Measurements from ENCODE around the gene GMDS.

The GMDS gene

DNA sequence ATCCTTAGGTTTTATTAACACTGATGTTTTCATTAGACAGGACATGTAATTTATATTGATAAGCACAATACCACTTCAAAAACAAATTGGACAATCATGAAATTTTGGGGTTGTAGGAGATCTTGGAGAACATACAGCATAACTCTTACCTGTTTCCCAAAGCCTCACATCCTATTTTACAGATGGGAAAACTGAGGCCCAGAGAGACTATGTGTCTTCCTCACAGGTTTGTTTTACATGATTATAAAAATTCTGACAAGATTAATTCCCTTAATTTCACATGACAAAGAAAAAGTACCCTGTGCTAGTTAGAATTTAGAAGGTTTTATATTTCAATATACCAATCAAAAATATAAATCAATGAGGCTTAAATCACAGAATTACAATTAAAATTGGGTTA is 145.5 kb downstream of the GMDS start:
- DNase-seq (ENCODE audit: low spot score): no peak

DNA sequence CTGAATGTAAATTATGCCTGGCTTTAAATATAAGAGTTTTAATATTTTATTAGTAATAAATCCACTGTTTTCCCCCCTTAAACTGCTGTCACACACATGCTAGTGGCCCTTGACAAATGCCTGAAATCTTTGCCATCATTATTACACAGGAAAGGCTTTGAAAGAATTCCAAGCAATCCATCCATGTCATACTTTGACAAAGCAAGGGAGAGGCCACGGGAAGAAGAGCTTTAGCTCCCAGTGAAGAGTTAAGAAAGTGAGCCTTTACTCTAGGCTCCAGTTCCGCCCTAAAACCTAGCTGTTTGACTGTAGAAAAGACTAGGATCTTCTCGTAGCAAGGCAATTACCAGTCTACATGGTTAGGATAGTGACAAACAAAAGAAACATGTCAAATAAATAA is 147.9 kb downstream of the GMDS start:
- no peak for DNase-seq (ENCODE audit: low spot score)

DNA sequence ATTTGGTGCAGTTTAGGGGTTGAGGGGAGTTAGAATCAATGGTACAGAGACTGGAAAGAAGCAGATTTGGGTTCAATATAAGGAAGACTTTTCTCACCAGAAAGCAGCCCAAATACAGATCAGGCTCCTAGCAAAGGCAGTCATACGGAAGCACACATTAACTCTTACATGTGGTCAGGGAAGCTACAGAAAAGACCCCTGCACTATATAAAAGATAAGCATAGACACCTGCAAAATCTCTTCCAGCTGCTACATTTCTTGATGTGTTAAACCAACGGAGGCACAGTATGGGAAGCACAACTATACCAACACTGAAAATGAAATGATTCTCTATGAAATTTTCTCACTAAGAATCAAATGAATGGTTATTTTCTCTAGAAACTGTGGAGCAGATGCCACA is 150.8 kb downstream of the GMDS start:
- no peak for DNase-seq (ENCODE audit: low spot score)

DNA sequence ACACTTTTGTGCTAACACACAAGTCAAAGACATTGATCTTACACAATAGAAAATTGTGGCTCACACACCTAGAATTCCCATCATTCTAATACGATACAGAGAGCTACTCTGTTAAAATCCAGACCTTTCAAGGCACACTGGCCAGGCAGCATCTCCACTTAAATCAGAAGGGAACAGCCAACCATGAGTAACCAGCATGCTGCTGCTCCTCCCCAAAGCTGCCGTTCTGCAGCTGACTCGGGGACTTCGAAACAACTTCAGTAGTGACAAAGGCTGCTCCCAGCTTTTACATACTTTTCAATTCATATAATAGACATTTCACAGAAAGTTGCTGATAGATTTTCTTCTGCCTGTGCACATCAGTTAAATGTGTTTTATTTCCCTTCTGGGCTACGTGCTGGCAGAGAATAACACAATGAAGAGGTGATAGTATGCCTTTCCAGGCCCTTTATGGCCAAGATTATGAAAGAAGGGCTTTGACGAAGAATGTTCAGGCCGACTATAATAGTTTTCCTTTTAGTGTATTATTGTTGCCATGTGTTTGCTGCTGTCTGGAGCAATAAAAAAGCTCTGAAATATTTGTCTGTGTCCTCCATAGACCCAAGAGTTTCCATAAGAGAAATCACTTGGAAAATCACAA is 159.0 kb downstream of the GMDS start:
- DNase-seq (ENCODE audit: low spot score): no peak

DNA sequence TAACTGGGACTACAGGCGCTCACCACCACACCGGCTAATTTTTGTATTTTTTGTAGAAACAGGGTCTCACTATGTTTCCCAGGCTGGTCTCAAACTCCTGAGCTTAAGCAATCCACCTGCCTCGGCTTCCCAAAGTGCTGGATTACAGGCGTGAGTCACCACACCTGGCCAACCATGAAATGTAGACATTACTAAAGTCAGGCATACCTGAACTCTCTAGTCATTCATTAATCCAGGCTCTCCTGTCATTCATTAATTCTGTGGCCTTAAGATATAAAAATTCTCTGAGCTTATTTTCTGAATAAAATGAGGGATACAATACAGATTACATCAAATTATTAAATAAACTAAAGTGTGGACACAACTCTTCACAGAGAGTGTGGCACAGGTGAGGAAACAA is 159.7 kb downstream of the GMDS start:
- no peak for DNase-seq (ENCODE audit: low spot score)

DNA sequence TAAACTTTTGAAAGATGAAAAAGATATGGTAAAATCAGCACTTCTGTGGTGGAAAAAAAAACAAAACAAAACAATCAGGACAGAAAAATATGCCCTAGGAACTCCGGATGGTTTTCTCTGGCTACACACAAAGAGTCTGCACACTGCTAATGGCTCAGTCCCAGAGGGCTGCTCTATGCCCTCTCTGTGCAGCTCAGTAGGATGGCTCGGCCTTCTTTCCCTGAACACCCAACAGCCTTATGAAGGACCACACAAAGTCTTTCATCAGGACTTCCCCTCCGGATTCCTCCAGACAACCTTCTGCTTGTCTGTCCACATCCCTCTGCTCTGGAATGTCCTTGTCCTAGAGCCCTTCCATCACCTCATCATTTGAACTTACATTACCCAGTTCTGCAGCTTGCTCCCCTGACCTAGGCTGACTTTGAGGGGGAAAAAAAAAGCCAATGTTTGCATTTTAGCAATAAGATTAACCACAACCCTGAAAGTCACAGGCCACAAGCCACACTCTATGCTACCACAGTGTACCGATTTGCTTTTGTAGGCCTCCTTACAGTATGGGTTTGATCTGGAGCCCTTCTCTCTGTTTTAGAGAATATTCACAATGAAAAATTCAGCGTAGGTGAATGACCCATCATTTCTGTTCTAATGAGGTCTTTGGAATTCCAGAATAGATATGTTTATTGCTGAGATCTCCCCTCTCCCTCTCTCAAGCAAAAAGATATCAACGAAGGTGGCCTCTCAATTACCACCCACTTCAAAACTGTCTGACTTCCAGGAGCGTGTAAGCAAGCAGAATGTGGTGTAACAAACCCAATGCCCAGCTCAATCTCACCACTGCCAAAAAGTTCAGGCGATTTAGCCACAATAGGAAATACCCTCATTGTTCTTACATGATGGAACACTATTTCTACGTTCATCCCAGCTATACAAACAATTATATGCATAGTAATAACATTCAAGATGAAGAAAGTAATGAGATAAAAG is 164.0 kb downstream of the GMDS start:
- DNase-seq (ENCODE audit: low spot score): no peak

DNA sequence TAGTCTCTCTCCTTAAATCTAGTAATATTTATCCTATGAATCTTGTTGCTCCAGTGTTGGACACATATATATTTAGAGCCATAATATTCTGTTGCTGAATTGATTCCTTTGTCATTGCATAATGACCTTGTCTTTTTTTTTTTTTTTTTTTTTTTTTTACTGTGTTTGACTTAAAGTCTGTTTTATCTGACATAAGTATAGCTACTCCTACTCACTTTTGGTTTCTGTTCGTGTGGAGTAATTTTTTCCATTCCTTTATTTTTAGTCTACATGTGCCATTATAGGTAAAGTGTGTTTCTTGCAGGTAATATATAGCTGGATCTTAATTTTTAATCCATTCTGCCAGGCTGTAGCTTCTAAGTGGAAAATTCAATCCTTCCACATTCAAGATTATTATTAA is 166.5 kb downstream of the GMDS start:
- DNase-seq (ENCODE audit: low spot score): no peak

DNA sequence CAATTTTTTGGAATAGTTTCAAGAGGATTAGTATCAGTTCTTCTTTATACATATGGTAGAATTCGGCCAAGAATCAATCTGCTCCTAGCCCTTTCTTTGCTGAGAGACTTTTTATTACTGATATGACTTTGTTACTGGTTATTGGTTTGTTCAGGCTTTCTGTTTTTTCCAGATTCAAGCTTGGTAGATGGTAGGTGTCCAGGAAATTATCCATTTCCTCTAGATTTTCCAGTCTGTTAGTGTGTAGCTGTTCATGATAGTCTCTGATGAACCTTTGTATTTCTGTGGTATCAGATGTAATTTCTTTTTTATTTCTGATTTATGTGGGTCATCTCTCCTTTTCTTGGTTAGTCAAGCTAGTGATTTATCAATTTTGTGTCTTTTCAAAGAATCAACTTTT is 167.6 kb downstream of the GMDS start:
- no peak for DNase-seq (ENCODE audit: low spot score)

DNA sequence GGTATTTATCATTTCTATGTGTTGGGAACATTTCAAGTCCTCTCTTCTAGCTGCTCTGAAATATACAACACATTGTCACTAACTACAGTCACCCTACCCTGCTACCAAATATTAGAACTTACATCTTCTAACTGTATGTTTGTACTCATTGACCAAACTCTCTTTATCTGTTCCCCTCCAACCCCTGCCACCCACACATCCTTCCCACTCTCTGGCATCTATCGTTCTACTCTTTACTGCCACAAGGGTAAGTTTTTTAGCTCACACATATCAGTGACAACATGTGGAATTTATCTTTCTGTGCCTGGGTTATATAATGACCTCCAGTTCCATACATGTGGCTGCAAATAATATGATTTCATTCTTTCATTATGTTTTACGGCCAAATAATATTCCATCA is 171.9 kb downstream of the GMDS start:
- no peak for DNase-seq (ENCODE audit: low spot score)

DNA sequence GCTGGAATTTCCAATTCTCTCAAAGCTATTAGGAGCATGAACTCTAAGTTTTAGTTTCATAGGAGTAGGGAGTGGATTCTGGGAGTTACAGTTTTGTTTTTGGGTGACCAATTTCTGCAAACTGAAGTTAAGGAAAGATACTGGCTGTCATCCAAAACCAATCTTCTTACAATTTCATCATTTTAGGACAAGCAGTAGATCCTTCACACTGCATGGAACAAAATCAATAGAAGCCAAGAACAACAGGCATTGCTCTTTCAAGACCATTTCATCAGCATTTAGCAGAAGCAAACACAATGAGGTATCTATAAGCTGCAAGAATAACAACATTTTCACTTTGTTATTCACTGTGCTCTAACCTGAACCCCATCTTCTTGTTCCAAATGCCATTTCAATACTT is 173.0 kb downstream of the GMDS start:
- DNase-seq (ENCODE audit: low spot score): no peak

DNA sequence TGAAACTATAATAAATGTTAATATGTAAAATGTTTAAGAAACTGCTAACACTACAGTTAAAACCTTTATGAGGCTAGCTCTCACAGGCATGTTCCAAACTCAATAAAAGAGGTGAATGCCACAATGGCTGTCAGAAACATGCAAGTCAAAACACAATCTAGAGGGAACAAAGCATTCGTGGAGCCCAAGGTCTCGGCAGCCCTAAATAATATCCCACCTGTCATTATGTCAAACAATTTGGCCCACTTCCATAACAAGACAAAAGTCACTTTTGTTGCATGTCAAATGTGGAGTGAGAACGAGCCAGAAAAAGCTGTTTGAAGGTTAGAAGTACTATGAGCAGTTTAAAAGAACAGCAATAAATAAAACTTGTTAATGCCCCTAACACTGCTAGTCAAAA is 181.9 kb downstream of the GMDS start:
- DNase-seq (ENCODE audit: low spot score): no peak

DNA sequence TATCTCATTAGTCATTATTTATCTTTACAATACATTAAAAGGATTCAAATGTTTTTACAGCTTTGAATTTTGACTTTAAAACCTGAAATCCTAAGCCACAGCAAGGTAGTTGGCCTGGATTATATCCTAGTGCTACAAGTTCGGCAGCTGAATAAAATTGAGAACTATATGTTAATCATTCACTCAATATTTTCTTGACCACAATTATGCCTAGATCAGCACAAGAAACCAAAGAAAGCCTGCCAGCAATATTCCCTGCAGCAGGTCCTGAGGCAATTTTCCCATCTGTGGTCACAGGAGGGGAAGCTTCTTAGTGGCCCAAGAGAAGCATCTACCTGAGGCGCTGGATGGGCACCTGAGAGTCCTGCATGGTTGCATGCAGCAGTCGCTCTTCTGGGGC is 183.5 kb downstream of the GMDS start:
- DNase-seq (ENCODE audit: low spot score): no peak

DNA sequence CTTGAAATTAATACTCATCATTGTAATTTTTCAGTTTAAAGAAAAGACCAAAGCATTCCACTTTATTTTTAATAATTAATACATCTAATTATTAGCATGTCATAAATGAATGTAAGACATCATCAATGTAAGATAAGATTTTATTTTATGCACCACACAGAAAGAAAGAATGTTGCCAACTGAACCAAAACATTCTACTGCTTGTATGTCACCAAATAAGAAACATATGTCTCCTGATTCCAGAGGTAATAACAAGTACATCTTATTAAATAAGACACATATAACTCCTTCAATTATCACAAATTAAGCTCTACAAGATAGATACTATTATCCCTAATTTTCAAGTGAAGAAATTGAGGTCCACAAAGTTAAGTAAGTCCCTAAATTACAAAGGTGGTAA is 189.5 kb downstream of the GMDS start:
- DNase-seq (ENCODE audit: low spot score): no peak

DNA sequence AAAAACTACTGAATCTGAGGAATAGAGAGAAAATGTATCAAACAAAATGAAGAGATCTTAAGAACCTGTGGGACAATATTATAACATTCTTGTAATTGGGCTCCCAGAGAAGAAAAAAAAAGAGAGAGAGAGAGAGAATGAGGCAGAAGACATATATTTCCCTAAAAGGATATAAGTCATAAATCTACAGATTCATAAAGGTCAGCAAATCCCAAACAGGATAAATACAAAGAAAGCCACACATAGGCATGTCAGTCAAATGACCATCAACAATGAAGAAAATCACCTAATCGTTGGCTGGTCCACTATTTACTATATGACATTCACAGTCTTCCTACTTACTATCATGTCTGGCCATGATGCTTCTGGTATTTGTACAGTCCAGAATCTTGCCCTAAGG is 190.3 kb downstream of the GMDS start:
- no peak for DNase-seq (ENCODE audit: low spot score)

DNA sequence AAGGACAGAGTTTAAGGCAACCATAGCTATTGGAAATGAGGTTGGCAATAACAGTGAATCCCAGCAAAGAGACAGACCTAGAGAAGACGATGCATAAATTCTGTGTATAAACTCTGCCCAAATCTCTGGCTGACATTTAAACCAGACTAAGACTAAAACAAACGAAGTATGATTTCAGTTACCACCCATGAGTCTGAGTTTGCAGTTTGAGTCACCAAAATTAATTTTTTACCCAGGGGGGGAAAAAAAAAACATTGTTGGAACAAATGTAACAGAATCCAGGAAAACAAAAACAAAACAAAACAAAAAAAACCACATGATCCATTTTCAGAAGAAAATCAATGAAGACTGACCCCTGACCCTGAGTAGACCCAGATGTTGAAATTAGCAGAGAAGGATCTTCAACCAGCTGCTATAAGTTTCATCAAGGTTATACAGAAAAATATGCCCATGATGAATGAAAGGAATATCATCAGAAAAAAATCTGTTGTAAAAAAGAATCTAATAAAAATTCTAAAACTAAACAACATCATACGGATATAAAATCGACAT is 190.8 kb downstream of the GMDS start:
- DNase-seq (ENCODE audit: low spot score): no peak

DNA sequence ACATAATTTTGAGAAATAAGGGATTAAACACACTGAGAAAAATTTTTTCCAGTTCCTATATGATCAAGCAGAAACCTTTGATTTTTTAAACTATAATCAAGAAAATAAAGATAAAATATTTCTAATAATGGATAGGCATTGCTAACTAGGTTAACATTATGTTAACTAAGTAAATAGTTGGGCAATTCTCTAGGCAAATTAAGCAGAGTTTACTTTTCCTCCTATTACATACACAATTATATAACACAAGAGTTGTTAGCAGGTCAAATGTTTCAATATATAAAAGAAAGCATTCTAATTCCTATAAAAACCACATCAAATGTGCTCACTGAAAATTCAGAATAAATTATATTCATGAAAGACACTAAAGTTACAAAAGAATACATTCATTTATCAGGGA is 191.7 kb downstream of the GMDS start:
- no peak for DNase-seq (ENCODE audit: low spot score)

DNA sequence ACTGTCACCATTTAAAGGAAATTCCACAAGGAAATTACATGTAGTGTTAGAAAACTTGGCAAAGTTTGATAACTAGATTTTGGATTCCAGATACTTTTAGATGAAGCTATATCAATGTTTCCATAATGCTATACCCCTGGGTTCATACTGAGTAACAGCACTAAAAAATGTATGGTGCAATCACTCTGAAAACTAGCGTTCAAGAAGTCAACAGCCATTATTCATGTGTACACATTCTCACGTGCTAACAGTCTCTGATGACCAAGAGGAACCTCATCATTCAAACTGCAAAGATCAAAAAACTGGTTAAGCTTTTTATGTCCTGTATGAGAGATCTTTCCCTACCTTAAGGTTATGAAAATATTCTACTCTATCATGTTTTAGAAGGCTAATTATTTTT is 197.6 kb downstream of the GMDS start:
- no peak for DNase-seq (ENCODE audit: low spot score)

DNA sequence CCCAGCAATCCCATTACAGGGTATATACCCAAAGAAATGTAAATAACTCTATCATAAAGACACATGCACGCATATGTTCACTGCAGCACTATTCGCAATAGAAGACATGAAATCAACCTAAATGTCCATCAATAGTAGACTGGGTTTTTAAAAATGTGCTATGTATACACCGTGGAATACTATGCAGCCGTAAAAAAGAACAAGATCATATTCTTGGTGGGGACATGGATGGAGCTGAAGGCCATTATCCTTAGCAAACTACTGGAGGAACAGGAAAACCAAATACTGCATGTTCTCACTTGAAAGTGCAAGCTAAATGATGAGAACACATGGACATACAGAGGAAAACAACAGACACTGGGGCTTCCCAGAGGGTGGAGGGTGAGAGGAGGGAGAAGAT is 201.2 kb downstream of the GMDS start:
- no peak for DNase-seq (ENCODE audit: low spot score)

DNA sequence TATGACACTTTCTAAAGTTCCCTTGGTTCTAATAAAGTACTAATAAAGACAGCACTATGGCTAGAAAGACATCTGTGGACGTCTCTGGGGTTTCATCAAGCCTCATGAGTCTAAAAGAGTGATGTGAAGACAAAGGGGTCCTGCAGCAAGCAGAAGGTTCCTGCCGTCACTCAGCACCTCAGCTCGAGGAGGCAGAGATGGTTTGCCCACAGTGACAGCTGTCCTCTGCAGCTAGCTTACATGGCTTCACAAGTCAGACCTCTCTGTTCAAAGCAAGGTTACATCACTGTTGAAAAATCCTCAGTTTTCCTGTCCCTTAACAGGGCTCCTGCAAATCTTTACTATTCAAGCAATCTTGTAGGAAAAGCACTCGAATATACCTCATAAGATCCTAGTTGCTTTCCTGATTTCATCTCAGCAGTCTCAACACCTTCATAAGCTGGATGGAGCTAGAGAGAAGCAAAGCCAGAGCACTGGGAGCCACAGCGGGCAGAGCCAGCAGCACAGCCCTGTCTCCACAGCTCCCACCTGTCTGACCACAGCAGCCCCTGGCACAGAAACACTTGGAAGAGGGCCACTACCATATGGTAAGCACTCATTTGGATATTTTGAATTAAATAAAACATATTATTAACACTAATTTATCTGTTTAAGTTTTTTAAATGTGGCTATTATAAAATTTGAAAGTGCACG is 202.3 kb downstream of the GMDS start:
- DNase-seq (ENCODE audit: low spot score): no peak

DNA sequence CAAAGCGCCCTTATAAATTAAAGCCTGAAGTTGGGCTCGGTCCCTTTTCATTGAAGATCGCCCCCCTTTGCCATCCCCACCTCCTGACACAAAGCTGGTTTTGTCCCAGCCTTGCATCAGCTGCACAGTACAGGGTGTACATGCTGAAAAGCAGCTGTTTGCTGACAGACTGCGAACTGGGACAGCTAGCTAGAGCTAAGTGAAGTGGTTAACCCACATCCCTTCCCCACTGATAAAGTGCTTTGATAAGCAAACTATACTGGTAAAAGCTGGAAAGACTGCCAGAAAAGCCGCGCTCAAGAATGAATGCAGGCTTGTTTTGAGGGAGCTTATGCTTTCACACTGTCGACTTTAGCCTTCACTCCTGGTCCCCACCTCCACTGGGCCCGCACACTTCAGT is 207.3 kb downstream of the GMDS start:
- no peak for DNase-seq (ENCODE audit: low spot score)

DNA sequence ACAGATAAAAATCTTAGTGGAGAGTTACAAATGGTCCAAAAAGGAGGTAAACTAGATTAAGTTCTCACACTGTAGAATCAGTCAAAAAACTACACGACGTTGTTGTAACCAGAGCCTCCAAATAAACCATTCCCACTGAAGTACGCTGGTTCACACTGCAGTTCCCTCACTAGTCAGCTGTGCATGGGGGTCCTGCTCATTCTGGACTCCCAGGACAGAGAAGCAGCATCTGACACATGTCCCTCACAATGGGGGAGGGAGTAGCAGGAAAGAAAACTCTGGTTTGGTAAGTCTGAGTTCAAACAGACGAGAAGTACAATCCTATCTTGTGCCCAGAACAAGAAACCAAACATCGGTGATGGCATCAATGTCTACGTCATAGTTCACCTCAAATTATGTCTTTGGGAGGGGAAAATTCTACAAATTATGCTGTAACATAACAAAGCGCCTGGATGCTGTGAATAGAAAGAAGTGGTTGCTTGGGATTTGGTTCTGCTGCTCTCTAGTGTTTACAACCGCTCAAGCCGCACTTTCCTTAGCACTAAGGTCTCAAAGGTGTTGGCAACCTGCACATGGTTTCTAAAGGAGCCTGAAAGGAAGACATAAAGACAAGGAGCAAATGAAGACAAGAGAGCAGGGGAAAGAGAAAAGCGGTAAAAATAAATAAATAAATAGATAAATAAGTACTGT is 208.0 kb downstream of the GMDS start:
- DNase-seq (ENCODE audit: low spot score): no peak

DNA sequence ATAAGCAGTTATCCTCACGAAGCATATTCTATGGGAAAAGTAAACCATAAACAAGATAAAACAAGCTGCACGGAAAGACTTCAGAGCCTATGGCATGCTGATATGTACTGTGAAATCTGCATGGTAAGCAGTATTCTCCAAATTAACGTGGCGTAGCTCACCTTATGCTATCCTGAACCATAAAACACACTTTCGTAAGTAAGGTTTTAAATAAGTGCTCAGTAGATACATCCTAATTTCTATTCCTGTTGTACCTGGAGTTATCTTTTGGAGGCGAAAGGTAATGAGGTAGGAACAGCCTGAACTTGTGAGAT is 208.7 kb downstream of the GMDS start:
- DNase-seq (ENCODE audit: low spot score): no peak
